PC-9 (cell line): ENCODE data around the gene UBN2. TPM values are rescaled to one million over a fixed set of nuclear protein-coding genes. Genes with fewer than 3 reads are reported as not detected.

Source experiments
- BruUV-seq: library from RNA; stranded (reverse); fragments of 400-500 nt; replicated peaks from 2 replicates; lab custom pipeline; 2021; lab: Mats Ljungman, UMichigan
- CTCF ChIA-PET: fragments of 300-600 bp; sonication (Branson Sonifier 250); formaldehyde crosslinking; loops from one replicate; lab custom pipeline; 2022; ENCODE audit warnings: antibody characterized with exemption; lab: Charles Lee
- POLR2A ChIA-PET: fragments of 300-600 bp; sonication (Branson Sonifier 250); formaldehyde crosslinking; loops from one replicate; lab custom pipeline; 2022; ENCODE audit warnings: antibody characterized with exemption; ENCODE audit not compliant: unreplicated experiment; lab: Charles Lee
- DNase-seq, 2 experiments: peaks; one replicate each; pipeline versions ENCODE4 v3.0.0 to v3.0.0-alpha.2; 2015 to 2022; ENCODE audit warnings: mixed read lengths in 1 of 2
- H2AFZ ChIP-seq: fragments of 200-600 bp; sonication (generic); 2 replicates; pipeline ENCODE4 v1.8.1; 2017; ENCODE audit warnings: antibody characterized with exemption
- H3F3A ChIP-seq: fragments of 200-600 bp; sonication (generic); 2 replicates; pipeline ENCODE4 v1.8.1; 2017; ENCODE audit warnings: antibody characterized with exemption, mild to moderate bottlenecking, low read depth; ENCODE audit not compliant: insufficient read depth
- H3K27ac ChIP-seq: fragments of 200-600 bp; sonication (generic); 2 replicates; pipeline ENCODE4 v1.6.1; 2016; ENCODE audit warnings: mixed run types
- H3K27me3 ChIP-seq: fragments of 200-600 bp; sonication (generic); 2 replicates; pipeline ENCODE4 v1.6.1; 2016; ENCODE audit warnings: low read depth, mixed run types; ENCODE audit not compliant: insufficient read depth
- H3K36me3 ChIP-seq: fragments of 200-600 bp; sonication (generic); 2 replicates; pipeline ENCODE4 v1.6.1; 2016; ENCODE audit warnings: low read depth, mixed run types
- H3K4me1 ChIP-seq: fragments of 200-600 bp; sonication (generic); replicated peaks from 2 replicates; pipeline ENCODE4 v1.6.1; 2016; ENCODE audit warnings: mixed run types; ENCODE audit not compliant: insufficient read depth
- H3K4me2 ChIP-seq: fragments of 200-600 bp; sonication (generic); 2 replicates; pipeline ENCODE4 v1.6.1; 2017; ENCODE audit warnings: mixed run types
- H3K4me3 ChIP-seq: fragments of 200-600 bp; sonication (generic); 2 replicates; pipeline ENCODE4 v1.6.1; 2016; ENCODE audit warnings: mixed run types
- H3K79me2 ChIP-seq: fragments of 200-600 bp; sonication (generic); 2 replicates; pipeline ENCODE4 v1.6.1; 2017; ENCODE audit warnings: low read depth, mixed run types
- H3K9me2 ChIP-seq: fragments of 200-600 bp; sonication (generic); 2 replicates; pipeline ENCODE4 v1.8.1; 2017; ENCODE audit warnings: mild to moderate bottlenecking; ENCODE audit not compliant: insufficient read depth
- H3K9me3 ChIP-seq: fragments of 200-600 bp; sonication (generic); 2 replicates; pipeline ENCODE4 v1.8.1; 2016; ENCODE audit warnings: low read depth; ENCODE audit not compliant: insufficient read depth
- H4K20me1 ChIP-seq: fragments of 200-600 bp; sonication (generic); 2 replicates; pipeline ENCODE4 v1.8.1; 2017; ENCODE audit not compliant: insufficient read depth
- EZH2 ChIP-seq: fragments of 200-600 bp; sonication (generic); IDR thresholded peaks from 2 replicates; pipeline ENCODE4 v1.8.0; 2017; ENCODE audit warnings: antibody characterized with exemption, low read depth
- intact Hi-C: fragments of 100-400 bp; cut with micrococcal nuclease; formaldehyde crosslinking; loops from one replicate; pipeline ENCODE4 v1.10.0; 2022; ENCODE audit not compliant: unreplicated experiment
- total RNA-seq: library from RNA; stranded (reverse); gene quantifications from 2 replicates; pipeline ENCODE4 v1.2.3, GENCODE V29; 2021
- TF ChIP-seq, protein P1 (sequence below): fragments of 200-600 bp; sonication (generic); conservative IDR thresholded peaks from 2 replicates; pipeline ENCODE4 v1.6.1; 2017; ENCODE audit warnings: mixed run types, antibody characterized with exemption, mild to moderate bottlenecking, moderate library complexity

The UBN2 gene
- total RNA-seq, 1 experiment from 2014 or later = 34.1 TPM

DNA sequence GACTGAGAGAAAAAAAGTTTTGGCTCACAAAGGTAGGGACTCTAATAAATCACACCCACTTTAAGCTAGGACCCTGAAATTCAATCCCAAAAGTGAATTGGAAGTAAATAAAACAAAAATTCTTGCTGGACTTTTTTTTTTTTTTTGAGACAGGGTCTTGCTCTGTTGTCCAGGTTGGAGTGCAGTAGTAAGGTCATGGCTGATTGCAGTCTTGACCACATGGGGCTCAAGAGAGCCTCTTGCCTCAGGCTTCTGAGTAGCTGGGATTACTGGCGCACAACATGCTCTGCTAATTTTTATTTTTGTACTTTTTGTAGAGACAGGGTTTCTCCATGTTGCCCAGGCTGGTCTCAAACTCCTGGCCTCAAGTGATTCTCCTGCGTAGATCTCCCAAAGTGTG lies 123.7 kb downstream of the UBN2 start:
- no peak overlapping the region for H3K4me3 ChIP-seq
- peaks cover 7% of the 10 kb centered on the region for H3K4me1 ChIP-seq
- no peaks in the 10 kb centered on the region for H3K9me3 ChIP-seq
- DNase-seq = no peak
- H3K27ac ChIP-seq = peak overlapping the region; percentile 12; the same call in 1 of the 2 replicates
- no peaks in the 10 kb centered on the region for H3K27me3 ChIP-seq
- POLR2A ChIA-PET = no interaction called here
- CTCF ChIA-PET = no interaction called here
- intact Hi-C loops = no loop called here
- no peaks in the 10 kb centered on the region for H3K36me3 ChIP-seq
- no peaks in the 10 kb centered on the region for H3K9me2 ChIP-seq
- H3K4me2 ChIP-seq = no peak overlapping the region
- BruUV-seq = no TSS peak
- H4K20me1 ChIP-seq = no peaks in the 10 kb centered on the region
- peaks cover 42% of the 10 kb centered on the region for H3F3A ChIP-seq
- TF ChIP-seq, protein P1, sequence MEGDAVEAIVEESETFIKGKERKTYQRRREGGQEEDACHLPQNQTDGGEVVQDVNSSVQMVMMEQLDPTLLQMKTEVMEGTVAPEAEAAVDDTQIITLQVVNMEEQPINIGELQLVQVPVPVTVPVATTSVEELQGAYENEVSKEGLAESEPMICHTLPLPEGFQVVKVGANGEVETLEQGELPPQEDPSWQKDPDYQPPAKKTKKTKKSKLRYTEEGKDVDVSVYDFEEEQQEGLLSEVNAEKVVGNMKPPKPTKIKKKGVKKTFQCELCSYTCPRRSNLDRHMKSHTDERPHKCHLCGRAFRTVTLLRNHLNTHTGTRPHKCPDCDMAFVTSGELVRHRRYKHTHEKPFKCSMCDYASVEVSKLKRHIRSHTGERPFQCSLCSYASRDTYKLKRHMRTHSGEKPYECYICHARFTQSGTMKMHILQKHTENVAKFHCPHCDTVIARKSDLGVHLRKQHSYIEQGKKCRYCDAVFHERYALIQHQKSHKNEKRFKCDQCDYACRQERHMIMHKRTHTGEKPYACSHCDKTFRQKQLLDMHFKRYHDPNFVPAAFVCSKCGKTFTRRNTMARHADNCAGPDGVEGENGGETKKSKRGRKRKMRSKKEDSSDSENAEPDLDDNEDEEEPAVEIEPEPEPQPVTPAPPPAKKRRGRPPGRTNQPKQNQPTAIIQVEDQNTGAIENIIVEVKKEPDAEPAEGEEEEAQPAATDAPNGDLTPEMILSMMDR = no peak
- TF ChIP-seq EZH2 = no peak
- peaks cover 21% of the 10 kb centered on the region for H3K79me2 ChIP-seq
- H2AFZ ChIP-seq = no peak overlapping the region

DNA sequence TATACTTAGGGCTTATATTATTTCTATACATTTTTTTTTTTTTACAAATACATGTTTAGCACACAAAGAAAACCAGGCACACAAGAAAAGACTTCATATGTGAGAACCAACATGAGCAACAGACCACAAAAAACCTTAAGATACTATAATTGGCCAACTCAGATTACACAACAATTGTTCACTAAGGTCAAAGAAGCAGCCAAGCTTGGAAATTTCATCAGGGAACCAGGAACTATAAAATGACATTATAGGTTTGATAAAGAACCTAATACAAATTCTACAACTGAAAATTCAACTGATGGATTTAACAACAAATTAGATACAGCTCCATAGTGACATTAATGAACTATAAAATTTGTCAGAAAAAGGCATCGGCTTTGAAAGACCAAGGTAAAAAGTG lies 124.3 kb downstream of the UBN2 start:
- DNase-seq = no peak
- Histone ChIP-seq H3K9me2 (no peaks in the 10 kb centered on the region), H3K27me3 (no peaks in the 10 kb centered on the region), H2AFZ (no peak overlapping the region), H3K4me3 (no peak overlapping the region), H3F3A (peaks cover 42% of the 10 kb centered on the region), H4K20me1 (no peaks in the 10 kb centered on the region), H3K4me2 (no peak overlapping the region), H3K36me3 (no peaks in the 10 kb centered on the region), H3K4me1 (peaks cover 7% of the 10 kb centered on the region), H3K27ac (peak overlapping the region; percentile 12; the same call in 1 of the 2 replicates), H3K79me2 (peaks cover 27% of the 10 kb centered on the region), H3K9me3 (no peaks in the 10 kb centered on the region)
- ChIA-PET CTCF (interaction anchor here (0.6 kb wide), 1 partner anchor 75 kb away, joined by 5 read pairs; no protein-coding TSS in a partner anchor), POLR2A (no interaction called here)
- TF ChIP-seq, protein P1 = no peak
- no peak for TF ChIP-seq EZH2
- BruUV-seq = no TSS peak
- intact Hi-C loops = no loop called here

Other genes with a start within 250 kb of the UBN2 start
- 20.2 and 26.6 TPM in 2 replicates for gene KIAA1549, start 249.8 kb upstream of the UBN2 start, total RNA-seq
- gene ZC3HAV1L, start 195.2 kb upstream of the UBN2 start, total RNA-seq = 34.2 and 34.8 TPM in 2 replicates
- 30.8 and 36.7 TPM in 2 replicates for gene ZC3HAV1, start 121.5 kb upstream of the UBN2 start, total RNA-seq
- gene FMC1, start 110.1 kb downstream of the UBN2 start, total RNA-seq = 12.5 and 15.1 TPM in 2 replicates
- gene LUC7L2, start 128.7 kb downstream of the UBN2 start, total RNA-seq = 111 and 149 TPM in 2 replicates